Esophagus squamous epithelium (tissue), 4 donors: ENCODE measurements around the gene ITPA.

Experiments used
- POLR2A ChIP-seq, 4 donors: fragments of 450-650 bp; IDR thresholded peaks; one replicate each; pipeline ENCODE4 v1.6.1; 2017; ENCODE audit warnings: antibody characterized with exemption in 4 of 4, mild to moderate bottlenecking in 4 of 4, moderate library complexity in 3 of 4
- TF ChIP-seq, protein P1 (sequence below), 6 experiments: fragments of 450-650 bp in 4 of 6; fragments of 200-600 bp in 2 of 6; sonication (generic) in 2 of 6; IDR thresholded peaks; one replicate each; pipeline ENCODE4 v1.5.1; 2016 to 2019; ENCODE audit warnings: antibody characterized with exemption in 6 of 6, mild to moderate bottlenecking in 4 of 6, moderate library complexity in 4 of 6

DNA sequence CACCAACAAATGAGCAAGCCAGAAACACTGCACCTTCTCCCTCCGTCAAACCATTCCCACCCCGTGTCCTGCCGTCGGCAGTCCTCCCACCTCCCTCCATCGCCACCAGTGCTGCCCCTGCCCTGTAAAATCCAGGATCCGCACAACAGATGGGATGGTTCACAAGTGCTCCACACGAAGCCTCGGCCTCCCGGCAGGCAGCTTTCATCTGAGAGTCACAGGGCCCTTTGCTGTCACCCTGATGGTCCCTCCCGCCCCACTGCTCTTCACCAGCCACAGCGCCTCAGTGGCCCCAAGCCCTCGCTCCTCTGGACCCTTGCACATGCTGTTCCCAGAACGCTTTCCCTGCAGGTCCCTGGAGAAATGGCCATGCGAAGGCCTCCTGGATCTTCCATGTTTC, 17.6 kb downstream of the ITPA start:
- TF ChIP-seq POLR2A (IDR thresholded peaks at IDR 0.05), result no peak
- TF ChIP-seq, protein P1, sequence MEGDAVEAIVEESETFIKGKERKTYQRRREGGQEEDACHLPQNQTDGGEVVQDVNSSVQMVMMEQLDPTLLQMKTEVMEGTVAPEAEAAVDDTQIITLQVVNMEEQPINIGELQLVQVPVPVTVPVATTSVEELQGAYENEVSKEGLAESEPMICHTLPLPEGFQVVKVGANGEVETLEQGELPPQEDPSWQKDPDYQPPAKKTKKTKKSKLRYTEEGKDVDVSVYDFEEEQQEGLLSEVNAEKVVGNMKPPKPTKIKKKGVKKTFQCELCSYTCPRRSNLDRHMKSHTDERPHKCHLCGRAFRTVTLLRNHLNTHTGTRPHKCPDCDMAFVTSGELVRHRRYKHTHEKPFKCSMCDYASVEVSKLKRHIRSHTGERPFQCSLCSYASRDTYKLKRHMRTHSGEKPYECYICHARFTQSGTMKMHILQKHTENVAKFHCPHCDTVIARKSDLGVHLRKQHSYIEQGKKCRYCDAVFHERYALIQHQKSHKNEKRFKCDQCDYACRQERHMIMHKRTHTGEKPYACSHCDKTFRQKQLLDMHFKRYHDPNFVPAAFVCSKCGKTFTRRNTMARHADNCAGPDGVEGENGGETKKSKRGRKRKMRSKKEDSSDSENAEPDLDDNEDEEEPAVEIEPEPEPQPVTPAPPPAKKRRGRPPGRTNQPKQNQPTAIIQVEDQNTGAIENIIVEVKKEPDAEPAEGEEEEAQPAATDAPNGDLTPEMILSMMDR (IDR thresholded peaks at IDR 0.05), result no peak
